Ecto neural progenitor cell (in vitro differentiated cells): Measurements from ENCODE around the gene GSDMA.
A peak's percentile ranks its signal among the peaks of the same experiment; 100 is the strongest.
"Not testable (repeated sequence)": the region's sequence is repeated elsewhere in the genome, so short reads cannot be mapped to it uniquely, and the experiment has no call there.

Experiments
- DNase-seq: peaks from one replicate; pipeline ENCODE4 v3.0.0-alpha.2; 2018; ENCODE audit warnings: low spot score

Gene GSDMA

GRCh38 chr17:39929646-39930407, 33.0 kb upstream of the GSDMA start:
- no peak for DNase-seq

- DNase-seq: no peak
Observed at GRCh38 chr17:39933912-39934311, 28.9 kb upstream of the GSDMA start.

GRCh38 chr17:39934324-39934723, 28.5 kb upstream of the GSDMA start:
- no peak for DNase-seq

- DNase-seq: no peak
Observed at GRCh38 chr17:39935909-39936308, 26.9 kb upstream of the GSDMA start.

- DNase-seq: no peak
Observed at GRCh38 chr17:39937447-39937846, 25.4 kb upstream of the GSDMA start.

- no peak for DNase-seq
Observed at GRCh38 chr17:39938140-39938869, 24.5 kb upstream of the GSDMA start.

GRCh38 chr17:39939106-39939505, 23.7 kb upstream of the GSDMA start:
- DNase-seq: no peak

- DNase-seq: no peak
Observed at GRCh38 chr17:39939588-39940419, 23.0 kb upstream of the GSDMA start.

- DNase-seq: no peak
Observed at GRCh38 chr17:39943702-39944392, 19.0 kb upstream of the GSDMA start.

GRCh38 chr17:39944393-39944711, 18.5 kb upstream of the GSDMA start:
- DNase-seq: no peak

GRCh38 chr17:39946551-39947330, 16.1 kb upstream of the GSDMA start:
- no peak for DNase-seq

GRCh38 chr17:39948489-39948828, 14.3 kb upstream of the GSDMA start:
- DNase-seq: not testable (repeated sequence)

GRCh38 chr17:39949028-39949427, 13.8 kb upstream of the GSDMA start:
- no peak for DNase-seq

GRCh38 chr17:39950871-39951348, 11.9 kb upstream of the GSDMA start:
- DNase-seq: no peak

GRCh38 chr17:39951924-39952679, 10.7 kb upstream of the GSDMA start:
- DNase-seq: no peak

- DNase-seq: peak; percentile 100
Observed at GRCh38 chr17:39952680-39953470, 9.9 kb upstream of the GSDMA start.

GRCh38 chr17:39953471-39953888, 9.3 kb upstream of the GSDMA start:
- DNase-seq: no peak

GRCh38 chr17:39954876-39955275, 7.9 kb upstream of the GSDMA start:
- no peak for DNase-seq

- no peak for DNase-seq
Observed at GRCh38 chr17:39955726-39956225, 7.0 kb upstream of the GSDMA start.
